Liver (tissue), 9 donors: ENCODE results near the gene ABLIM1. TPM values are rescaled to one million over a fixed set of nuclear protein-coding genes. Genes with fewer than 3 reads are reported as not detected.

ENCODE experiments used
- DNase-seq: peaks from one replicate; pipeline ENCODE4 v3.0.0-alpha.2; 2017; ENCODE audit warnings: low spot score
- H3K27ac ChIP-seq, 2 donors: one replicate each; pipeline ENCODE4 v1.7.0; 2013; ENCODE audit warnings: inconsistent platforms in 2 of 2, low read length in 2 of 2, control low read depth in 1 of 2, low read depth in 1 of 2, mild to moderate bottlenecking in 1 of 2
- H3K27me3 ChIP-seq, 4 donors: one replicate each; pipeline versions ENCODE4 v1.6.1 to v1.7.0; 2013; ENCODE audit warnings: low read length in 3 of 4, inconsistent platforms in 1 of 4, mild to moderate bottlenecking in 1 of 4, moderate library complexity in 1 of 4; ENCODE audit not compliant: control insufficient read depth in 4 of 4, insufficient read depth in 4 of 4
- H3K36me3 ChIP-seq, 4 donors: one replicate each; pipeline versions ENCODE4 v1.6.1 to v1.7.0; 2013; ENCODE audit warnings: low read length in 3 of 4, mild to moderate bottlenecking in 3 of 4, low read depth in 1 of 4, moderate library complexity in 1 of 4; ENCODE audit not compliant: control insufficient read depth in 4 of 4, insufficient read depth in 3 of 4
- H3K4me1 ChIP-seq, 4 donors: one replicate each; pipeline versions ENCODE4 v1.6.1 to v1.7.0; 2013; ENCODE audit warnings: low read length in 3 of 4, mild to moderate bottlenecking in 3 of 4, moderate library complexity in 1 of 4; ENCODE audit not compliant: control insufficient read depth in 4 of 4, insufficient read depth in 4 of 4
- H3K4me3 ChIP-seq, 3 donors: one replicate each; pipeline versions ENCODE4 v1.6.1 to v1.7.0; 2013; ENCODE audit warnings: low read length in 3 of 3, control low read depth in 1 of 3, low read depth in 1 of 3, mild to moderate bottlenecking in 1 of 3
- H3K9ac ChIP-seq, 2 donors: one replicate each; pipeline ENCODE4 v1.7.0; 2013; ENCODE audit warnings: low read length in 2 of 2, mild to moderate bottlenecking in 2 of 2, moderate library complexity in 2 of 2, control low read depth in 1 of 2, low read depth in 1 of 2
- H3K9me3 ChIP-seq, 4 donors: one replicate each; pipeline versions ENCODE4 v1.6.1 to v1.7.0; 2013; ENCODE audit warnings: low read length in 3 of 4; ENCODE audit not compliant: control insufficient read depth in 4 of 4
- EGR1 ChIP-seq, 2 donors: IDR thresholded peaks; 2 replicates each; pipeline ENCODE4 v1.6.1; 2016 to 2018; ENCODE audit warnings: antibody characterized with exemption in 2 of 2, low read depth in 2 of 2
- FOXA1 ChIP-seq: IDR thresholded peaks from 2 replicates; pipeline ENCODE4 v1.6.1; 2016; ENCODE audit warnings: antibody characterized with exemption
- FOXA2 ChIP-seq: IDR thresholded peaks from 2 replicates; pipeline ENCODE4 v1.6.1; 2016; ENCODE audit warnings: antibody characterized with exemption
- GABPA ChIP-seq, 2 donors: IDR thresholded peaks in 1 of 2; conservative IDR thresholded peaks in 1 of 2; 2 replicates each; pipeline ENCODE4 v1.6.1; 2016; ENCODE audit warnings: antibody characterized with exemption in 2 of 2, mild to moderate bottlenecking in 1 of 2, moderate library complexity in 1 of 2
- HNF4A ChIP-seq, 2 donors: conservative IDR thresholded peaks; 2 replicates each; pipeline ENCODE4 v1.6.1; 2016; ENCODE audit warnings: antibody characterized with exemption in 2 of 2, mild to moderate bottlenecking in 2 of 2
- HNF4G ChIP-seq: IDR thresholded peaks from 2 replicates; pipeline ENCODE4 v1.6.1; 2016; ENCODE audit warnings: antibody characterized with exemption
- JUND ChIP-seq, 2 donors: IDR thresholded peaks; 2 replicates each; pipeline ENCODE4 v1.6.1; 2016; ENCODE audit warnings: antibody characterized with exemption in 2 of 2
- NR2F2 ChIP-seq: IDR thresholded peaks from 2 replicates; pipeline ENCODE4 v1.6.1; 2016; ENCODE audit warnings: antibody characterized with exemption
- RAD21 ChIP-seq, 2 donors: IDR thresholded peaks; 2 replicates each; pipeline ENCODE4 v1.6.1; 2016; ENCODE audit warnings: antibody characterized with exemption in 2 of 2, mild to moderate bottlenecking in 2 of 2
- RXRA ChIP-seq, 2 donors: IDR thresholded peaks; 2 replicates each; pipeline ENCODE4 v1.6.1; 2017 to 2018; ENCODE audit warnings: antibody characterized with exemption in 2 of 2, mild to moderate bottlenecking in 1 of 2
- SP1 ChIP-seq: IDR thresholded peaks from 2 replicates; pipeline ENCODE4 v1.6.1; 2018; ENCODE audit warnings: antibody characterized with exemption, mild to moderate bottlenecking
- TAF1 ChIP-seq: conservative IDR thresholded peaks from 2 replicates; pipeline ENCODE4 v1.6.1; 2016; ENCODE audit warnings: antibody characterized with exemption, mild to moderate bottlenecking
- YY1 ChIP-seq: IDR thresholded peaks from 2 replicates; pipeline ENCODE4 v1.6.1; 2016; ENCODE audit warnings: antibody characterized with exemption, mild to moderate bottlenecking
- WGBS: extraction: QIAGEN DNeasy Blood & Tissue Kit; methylation state at CpG from one replicate; pipeline ENCODE4 v1.1.7; 2013; 5-methylcytosine and 5-hydroxymethylcytosine counted together
- polyA plus RNA-seq, 2 donors: library from polyadenylated mRNA; stranded (reverse) in 1 of 2; unstranded in 1 of 2; fragments of 200-250 nt in 1 of 2; fragments of >200 nt in 1 of 2; fragmentation: Nextera tagmentation in 1 of 2; extraction: Ambion mirVana in 1 of 2; gene quantifications; one replicate each; pipeline versions ENCODE4 v1.2.1 to v1.2.3, GENCODE V29; 2013 to 2015
- total RNA-seq, 2 donors: library from RNA; depleted of rRNA; stranded (reverse); fragments of >200 nt; gene quantifications; one replicate each; pipeline ENCODE4 v1.2.3, GENCODE V29; 2014
- TF ChIP-seq, protein P1 (sequence below): IDR thresholded peaks from 2 replicates; pipeline ENCODE4 v1.6.1; 2016; ENCODE audit warnings: antibody characterized with exemption
- TF ChIP-seq, protein P2 (sequence below): IDR thresholded peaks from 2 replicates; pipeline ENCODE4 v1.6.1; 2016; ENCODE audit warnings: antibody characterized with exemption
- TF ChIP-seq, protein P3 (sequence below): fragments of 150-350 bp; IDR thresholded peaks from 2 replicates; pipeline ENCODE4 v1.5.1; 2017; ENCODE audit warnings: improper control_type of control experiment, low read depth, low read length; ENCODE audit not compliant: missing input control
- TF ChIP-seq, protein P4 (sequence below): IDR thresholded peaks from 2 replicates; pipeline ENCODE4 v1.6.1; 2016; ENCODE audit warnings: antibody characterized with exemption
- donor health status: healthy.
- donor health status: healthy.
- donor health status: healthy.
- donor health status: healthy.
- donor health status: healthy.

ABLIM1 gene
- total and polyA plus RNA-seq, 4 donors = 10.9 to 31.3 (median 13.1) TPM

DNA sequence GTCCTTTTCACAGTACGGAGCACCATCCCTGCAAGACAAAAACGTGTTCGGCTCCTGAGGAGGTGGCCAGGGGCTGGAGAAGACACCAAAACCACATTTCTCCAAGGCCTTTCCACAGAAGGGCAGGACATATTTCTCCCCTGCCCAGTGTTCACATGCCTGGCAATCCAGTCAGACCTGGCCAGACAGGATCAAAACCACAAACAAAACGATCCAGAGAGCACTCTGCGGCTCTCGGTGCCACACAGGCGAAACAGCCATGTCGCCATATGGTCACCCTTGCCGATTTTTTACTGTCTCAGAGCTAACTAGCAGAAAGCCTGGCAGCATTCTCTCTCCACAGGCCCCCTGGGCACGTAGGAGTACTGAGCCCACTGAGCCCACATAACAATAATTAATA lies 113.0 kb downstream of the ABLIM1 start (continued):
- TF ChIP-seq, protein P1, sequence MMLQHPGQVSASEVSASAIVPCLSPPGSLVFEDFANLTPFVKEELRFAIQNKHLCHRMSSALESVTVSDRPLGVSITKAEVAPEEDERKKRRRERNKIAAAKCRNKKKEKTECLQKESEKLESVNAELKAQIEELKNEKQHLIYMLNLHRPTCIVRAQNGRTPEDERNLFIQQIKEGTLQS = no peak
- TF ChIP-seq, protein P2, sequence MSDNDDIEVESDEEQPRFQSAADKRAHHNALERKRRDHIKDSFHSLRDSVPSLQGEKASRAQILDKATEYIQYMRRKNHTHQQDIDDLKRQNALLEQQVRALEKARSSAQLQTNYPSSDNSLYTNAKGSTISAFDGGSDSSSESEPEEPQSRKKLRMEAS = no peak

DNA sequence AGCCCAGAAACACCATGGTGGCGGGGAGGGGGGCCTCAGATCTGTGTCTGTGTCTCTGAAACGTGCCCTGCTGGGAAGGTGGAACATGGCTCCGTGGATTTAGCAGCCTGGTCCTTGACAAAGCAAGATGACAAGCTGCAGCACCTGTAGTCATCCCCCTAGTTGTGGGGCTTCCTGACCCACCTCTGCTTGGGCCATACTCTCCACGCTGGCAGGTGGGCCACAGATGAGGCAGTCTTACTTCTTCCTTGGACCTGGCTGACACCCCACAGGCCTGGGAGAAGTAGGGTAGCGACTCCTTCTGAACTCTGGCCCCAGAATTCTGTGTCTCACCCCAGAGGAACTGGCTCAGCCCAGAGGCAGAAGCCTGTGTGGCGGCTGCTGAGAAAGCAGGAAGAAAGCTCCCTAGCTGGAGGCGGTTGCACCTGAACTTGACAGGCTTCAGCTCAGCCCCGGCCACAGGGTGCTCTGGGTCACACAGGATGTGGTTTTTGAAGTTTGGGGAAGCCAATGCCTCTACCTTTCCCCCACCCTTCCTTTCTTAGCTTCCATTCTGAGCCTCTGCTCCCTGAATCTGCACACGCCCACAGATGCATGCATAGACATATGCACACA lies 113.9 kb downstream of the ABLIM1 start:
- WGBS = 75% methylated on average over 9 of the region's 9 CpGs
- Histone ChIP-seq H3K9me3 (no peaks in the 10 kb centered on the region), H3K4me1 (peaks cover 0 to 4% (median 0%) of the 10 kb centered on the region in 4 donors), H3K27me3 (no peaks in the 10 kb centered on the region), H3K27ac (no peak overlapping the region), H3K4me3 (no peak overlapping the region), H3K36me3 (peaks cover 9 to 39% (median 17%) of the 10 kb centered on the region in 4 donors), H3K9ac (no peak overlapping the region)
- DNase-seq = no peak
- no peak for TF ChIP-seq JUND (IDR thresholded peaks at IDR 0.05)
- no peak for TF ChIP-seq FOXA1
- no peak for TF ChIP-seq SP1
- no peak for TF ChIP-seq FOXA2
- TF ChIP-seq TAF1 = no peak
- no peak for TF ChIP-seq NR2F2
- TF ChIP-seq RXRA (IDR thresholded peaks at IDR 0.05) = no peak
- TF ChIP-seq, protein P1 = no peak
- TF ChIP-seq, protein P2 = no peak
- TF ChIP-seq HNF4G = no peak
- TF ChIP-seq YY1 = no peak
- TF ChIP-seq, protein P3, sequence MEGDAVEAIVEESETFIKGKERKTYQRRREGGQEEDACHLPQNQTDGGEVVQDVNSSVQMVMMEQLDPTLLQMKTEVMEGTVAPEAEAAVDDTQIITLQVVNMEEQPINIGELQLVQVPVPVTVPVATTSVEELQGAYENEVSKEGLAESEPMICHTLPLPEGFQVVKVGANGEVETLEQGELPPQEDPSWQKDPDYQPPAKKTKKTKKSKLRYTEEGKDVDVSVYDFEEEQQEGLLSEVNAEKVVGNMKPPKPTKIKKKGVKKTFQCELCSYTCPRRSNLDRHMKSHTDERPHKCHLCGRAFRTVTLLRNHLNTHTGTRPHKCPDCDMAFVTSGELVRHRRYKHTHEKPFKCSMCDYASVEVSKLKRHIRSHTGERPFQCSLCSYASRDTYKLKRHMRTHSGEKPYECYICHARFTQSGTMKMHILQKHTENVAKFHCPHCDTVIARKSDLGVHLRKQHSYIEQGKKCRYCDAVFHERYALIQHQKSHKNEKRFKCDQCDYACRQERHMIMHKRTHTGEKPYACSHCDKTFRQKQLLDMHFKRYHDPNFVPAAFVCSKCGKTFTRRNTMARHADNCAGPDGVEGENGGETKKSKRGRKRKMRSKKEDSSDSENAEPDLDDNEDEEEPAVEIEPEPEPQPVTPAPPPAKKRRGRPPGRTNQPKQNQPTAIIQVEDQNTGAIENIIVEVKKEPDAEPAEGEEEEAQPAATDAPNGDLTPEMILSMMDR = no peak
- TF ChIP-seq HNF4A (conservative IDR thresholded peaks at IDR 0.05) = no peak
- TF ChIP-seq, protein P4, sequence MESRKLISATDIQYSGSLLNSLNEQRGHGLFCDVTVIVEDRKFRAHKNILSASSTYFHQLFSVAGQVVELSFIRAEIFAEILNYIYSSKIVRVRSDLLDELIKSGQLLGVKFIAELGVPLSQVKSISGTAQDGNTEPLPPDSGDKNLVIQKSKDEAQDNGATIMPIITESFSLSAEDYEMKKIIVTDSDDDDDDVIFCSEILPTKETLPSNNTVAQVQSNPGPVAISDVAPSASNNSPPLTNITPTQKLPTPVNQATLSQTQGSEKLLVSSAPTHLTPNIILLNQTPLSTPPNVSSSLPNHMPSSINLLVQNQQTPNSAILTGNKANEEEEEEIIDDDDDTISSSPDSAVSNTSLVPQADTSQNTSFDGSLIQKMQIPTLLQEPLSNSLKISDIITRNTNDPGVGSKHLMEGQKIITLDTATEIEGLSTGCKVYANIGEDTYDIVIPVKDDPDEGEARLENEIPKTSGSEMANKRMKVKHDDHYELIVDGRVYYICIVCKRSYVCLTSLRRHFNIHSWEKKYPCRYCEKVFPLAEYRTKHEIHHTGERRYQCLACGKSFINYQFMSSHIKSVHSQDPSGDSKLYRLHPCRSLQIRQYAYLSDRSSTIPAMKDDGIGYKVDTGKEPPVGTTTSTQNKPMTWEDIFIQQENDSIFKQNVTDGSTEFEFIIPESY = no peak
- no peak for TF ChIP-seq EGR1 (IDR thresholded peaks at IDR 0.05; ENCODE audit: low read depth in 2 of 2)
- no peak for TF ChIP-seq RAD21 (IDR thresholded peaks at IDR 0.05)
- no peak for TF ChIP-seq GABPA (IDR thresholded peaks at IDR 0.05 in 1 of 2, conservative IDR thresholded peaks at IDR 0.05 in 1 of 2)

DNA sequence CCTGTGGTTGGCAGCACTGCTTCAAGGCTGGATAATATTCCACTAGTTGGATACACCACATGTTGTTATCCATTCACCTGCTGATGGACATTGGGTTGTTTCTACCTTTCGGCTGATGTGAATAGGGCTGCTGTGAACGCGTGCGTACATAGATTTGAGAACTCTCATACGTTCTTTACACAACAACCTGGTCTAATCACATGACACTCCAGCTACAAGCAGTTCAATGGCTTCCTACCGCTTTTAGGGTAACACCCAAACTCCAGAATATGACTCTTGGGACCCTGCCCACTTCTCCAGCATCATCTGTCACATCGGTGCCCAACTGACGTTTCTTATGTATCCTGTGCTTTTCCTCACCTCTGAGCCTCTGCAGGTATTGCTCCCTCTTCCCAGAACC lies 114.6 kb downstream of the ABLIM1 start:
- H3K27ac ChIP-seq = no peak overlapping the region
- no peaks in the 10 kb centered on the region for H3K27me3 ChIP-seq
- H3K36me3 ChIP-seq = peaks cover 9 to 42% (median 17%) of the 10 kb centered on the region in 4 donors
- no peak overlapping the region for H3K9ac ChIP-seq
- no peaks in the 10 kb centered on the region for H3K4me1 ChIP-seq
- DNase-seq = no peak
- no peaks in the 10 kb centered on the region for H3K9me3 ChIP-seq
- H3K4me3 ChIP-seq = no peak overlapping the region
- WGBS = 81% methylated on average over 8 of the region's 8 CpGs
- TF ChIP-seq JUND (IDR thresholded peaks at IDR 0.05) (no peak), GABPA (IDR thresholded peaks at IDR 0.05 in 1 of 2, conservative IDR thresholded peaks at IDR 0.05 in 1 of 2) (no peak), TAF1 (no peak)
- TF ChIP-seq, protein P4 = no peak
- TF ChIP-seq, protein P3 = no peak
- TF ChIP-seq, protein P1 = no peak
